ENCODE measurements around the gene PTPRM.

PTPRM gene

GRCh38 chr18:7601936-7602335 is 34.8 kb downstream of the PTPRM start:
- ATAC-seq: no peak
- TF ChIP-seq ARNTL (CRISPR knock-in tag; IDR thresholded peaks at IDR 0.05; ENCODE audit: borderline replicate concordance, low read depth) (no peak), TSHZ2 (CRISPR knock-in tag; IDR thresholded peaks at IDR 0.05) (no peak), CSRNP3 (CRISPR knock-in tag; IDR thresholded peaks at IDR 0.05) (no peak), ZFP30 (CRISPR knock-in tag; IDR thresholded peaks at IDR 0.05) (no peak), PPARA (CRISPR knock-in tag; IDR thresholded peaks at IDR 0.05; ENCODE audit: borderline replicate concordance) (no peak), ESRRG (CRISPR knock-in tag; IDR thresholded peaks at IDR 0.05) (no peak), OSR1 (CRISPR knock-in tag; IDR thresholded peaks at IDR 0.05) (no peak), ZNF8 (CRISPR knock-in tag; IDR thresholded peaks at IDR 0.05) (no peak), CSDC2 (CRISPR knock-in tag; IDR thresholded peaks at IDR 0.05) (no peak), TCF4 (CRISPR knock-in tag; IDR thresholded peaks at IDR 0.05; ENCODE audit: borderline replicate concordance) (no peak), TOX (CRISPR knock-in tag; IDR thresholded peaks at IDR 0.05; ENCODE audit: borderline replicate concordance) (no peak), ZNF565 (CRISPR knock-in tag; conservative IDR thresholded peaks at IDR 0.05; ENCODE audit: low read depth) (no peak)

- no peak for TF ChIP-seq POU6F1 (CRISPR knock-in tag; IDR thresholded peaks at IDR 0.05; ENCODE audit: borderline replicate concordance, low read depth)
- TF ChIP-seq SNAI2 (CRISPR knock-in tag; IDR thresholded peaks at IDR 0.05): no peak
- no peak for TF ChIP-seq ZFP30 (CRISPR knock-in tag; IDR thresholded peaks at IDR 0.05)
- TF ChIP-seq ZNF565 (CRISPR knock-in tag; conservative IDR thresholded peaks at IDR 0.05; ENCODE audit: low read depth): no peak
- no peak for TF ChIP-seq ZFP3 (CRISPR knock-in tag; IDR thresholded peaks at IDR 0.05)
- TF ChIP-seq ESRRG (CRISPR knock-in tag; IDR thresholded peaks at IDR 0.05): no peak
- no peak for TF ChIP-seq CREB5 (CRISPR knock-in tag; IDR thresholded peaks at IDR 0.05; ENCODE audit: low read depth)
- no peak for TF ChIP-seq ISL1 (CRISPR knock-in tag; IDR thresholded peaks at IDR 0.05)
- TF ChIP-seq TCF4 (CRISPR knock-in tag; IDR thresholded peaks at IDR 0.05; ENCODE audit: borderline replicate concordance): no peak
- TF ChIP-seq PATZ1 (CRISPR knock-in tag; IDR thresholded peaks at IDR 0.05; ENCODE audit: borderline replicate concordance): no peak
- TF ChIP-seq OSR1 (CRISPR knock-in tag; IDR thresholded peaks at IDR 0.05): no peak
- TF ChIP-seq TOX (CRISPR knock-in tag; IDR thresholded peaks at IDR 0.05; ENCODE audit: borderline replicate concordance): no peak
- ATAC-seq: no peak
These were observed 36.3 kb downstream of the PTPRM start for GRCh38 chr18:7603259-7604000.

GRCh38 chr18:7604361-7604760 is 37.2 kb downstream of the PTPRM start:
- no peak for ATAC-seq
- TF ChIP-seq CREB5 (CRISPR knock-in tag; IDR thresholded peaks at IDR 0.05; ENCODE audit: low read depth) (no peak), TSHZ2 (CRISPR knock-in tag; IDR thresholded peaks at IDR 0.05) (no peak), ZC3H10 (CRISPR knock-in tag; IDR thresholded peaks at IDR 0.05) (no peak), ARNTL (CRISPR knock-in tag; IDR thresholded peaks at IDR 0.05; ENCODE audit: borderline replicate concordance, low read depth) (no peak), POU6F1 (CRISPR knock-in tag; IDR thresholded peaks at IDR 0.05; ENCODE audit: borderline replicate concordance, low read depth) (no peak), SNAI2 (CRISPR knock-in tag; IDR thresholded peaks at IDR 0.05) (no peak), RARB (CRISPR knock-in tag; IDR thresholded peaks at IDR 0.05) (no peak), TCF4 (CRISPR knock-in tag; IDR thresholded peaks at IDR 0.05; ENCODE audit: borderline replicate concordance) (no peak), PPARA (CRISPR knock-in tag; IDR thresholded peaks at IDR 0.05; ENCODE audit: borderline replicate concordance) (no peak), ZNF565 (CRISPR knock-in tag; conservative IDR thresholded peaks at IDR 0.05; ENCODE audit: low read depth) (no peak)

Measured in SK-N-SH treated with all-trans-retinoic acid at 6 μM for 48 hours (cell line).